HG02981 (cell line): ENCODE measurements around the gene GPX4.

Source experiments
- ATAC-seq: cut with Tn5 transposase; IDR thresholded peaks from one replicate; pipeline ENCODE4 v1.9.1; 2021; ENCODE audit warnings: mild to moderate bottlenecking, moderate library complexity; ENCODE audit not compliant: unreplicated experiment

Gene GPX4

DNA sequence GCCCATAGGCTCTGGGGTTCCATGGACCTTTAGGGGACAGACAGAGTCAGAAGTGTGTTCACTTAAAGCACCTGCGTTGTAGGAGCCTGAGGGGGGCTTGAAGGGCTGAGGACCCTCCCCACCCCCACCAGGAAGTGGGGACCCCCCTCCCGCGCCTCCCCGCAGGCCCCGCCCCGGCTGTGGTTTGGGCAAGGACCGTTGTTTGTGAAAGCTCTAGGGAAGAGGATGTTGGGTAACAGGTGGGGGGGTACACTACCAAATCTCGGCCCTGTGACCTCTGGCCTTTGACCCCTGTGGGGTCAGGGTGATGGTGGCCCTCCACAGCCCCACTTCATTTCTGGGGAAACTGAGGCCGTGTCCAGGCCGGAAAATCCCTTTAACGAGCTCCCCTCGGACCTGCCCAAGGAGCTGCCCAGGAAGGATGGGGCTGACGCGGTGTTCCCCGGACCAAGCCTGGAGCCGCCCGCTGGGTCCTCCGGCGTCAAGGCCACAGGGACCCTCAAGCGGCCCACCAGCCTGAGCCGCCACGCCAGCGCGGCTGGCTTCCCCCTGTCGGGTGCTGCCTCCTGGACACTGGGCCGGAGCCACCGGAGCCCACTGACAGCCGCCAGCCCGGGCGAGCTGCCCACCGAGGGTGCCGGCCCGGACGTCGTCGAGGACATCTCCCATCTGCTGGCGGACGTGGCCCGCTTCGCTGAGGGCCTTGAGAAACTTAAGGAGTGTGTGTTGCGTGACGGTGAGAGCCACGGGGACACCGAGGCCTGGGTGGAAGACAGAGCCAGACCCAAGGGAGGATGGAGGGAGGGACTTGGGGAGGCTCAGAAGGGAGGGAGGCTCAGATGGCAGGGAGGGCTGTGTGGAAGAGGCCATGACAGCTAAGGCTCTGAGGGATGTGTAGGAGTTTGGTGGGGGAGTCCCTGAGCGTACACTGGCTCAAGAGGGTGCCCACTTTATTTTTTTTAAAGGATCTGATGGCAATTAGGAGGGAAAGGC is 35.5 kb upstream of the GPX4 start:
- no peak for ATAC-seq

DNA sequence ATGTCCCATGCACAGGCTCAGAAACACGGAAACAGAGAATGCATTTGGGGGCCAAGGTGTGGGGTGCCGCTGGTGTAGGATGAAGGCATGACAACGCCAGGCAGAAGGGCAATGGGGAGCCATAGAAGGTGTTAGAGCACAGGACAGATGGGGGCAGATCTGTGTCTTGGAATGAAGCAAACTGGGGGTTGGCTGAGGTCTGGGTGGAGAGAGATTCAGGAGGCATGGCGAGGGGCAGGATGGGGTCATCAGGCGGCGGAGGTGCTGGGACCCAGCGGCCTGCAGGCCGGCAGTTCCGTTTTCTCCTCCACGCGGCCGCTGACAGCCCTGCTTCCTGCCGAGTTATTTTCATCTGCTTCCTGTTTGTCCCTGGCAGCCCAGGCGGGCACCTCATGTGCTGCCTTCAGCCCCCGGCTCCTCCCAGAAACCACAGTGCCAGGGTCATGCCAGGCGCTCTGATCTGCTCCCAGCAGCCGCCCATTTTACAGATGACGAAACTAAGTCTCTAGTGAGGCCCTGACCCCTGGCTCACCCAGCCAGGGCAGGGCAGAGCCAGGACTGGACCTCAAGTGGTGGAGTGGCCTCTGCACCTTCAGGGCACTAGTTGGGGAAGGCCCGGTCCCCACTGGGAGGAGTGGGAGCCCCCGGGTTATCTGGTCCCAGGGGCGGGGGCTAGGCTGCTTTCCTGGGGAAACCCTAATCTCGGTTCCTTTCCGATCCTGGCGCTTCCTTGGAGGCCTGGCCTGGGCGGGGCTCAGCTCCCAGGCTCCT is 34.6 kb upstream of the GPX4 start:
- ATAC-seq = no peak

DNA sequence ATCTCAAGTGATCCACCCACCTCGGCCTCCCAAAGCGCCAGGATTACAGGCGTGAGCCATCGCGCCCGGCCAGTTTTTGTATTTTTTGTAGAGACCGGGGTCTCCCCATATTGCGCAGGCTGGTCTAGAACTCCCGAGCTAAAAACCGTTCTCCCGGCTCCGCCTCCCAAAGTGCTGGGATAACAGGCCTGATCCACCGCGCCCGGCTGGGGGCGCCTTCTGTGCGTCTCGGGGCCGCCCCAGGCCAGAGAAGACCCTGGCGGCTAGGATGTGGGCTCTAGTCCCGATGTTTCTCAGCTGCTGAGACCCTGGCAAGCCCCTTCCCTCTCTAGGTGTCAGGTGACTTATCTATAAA is 33.2 kb upstream of the GPX4 start:
- ATAC-seq = no peak

DNA sequence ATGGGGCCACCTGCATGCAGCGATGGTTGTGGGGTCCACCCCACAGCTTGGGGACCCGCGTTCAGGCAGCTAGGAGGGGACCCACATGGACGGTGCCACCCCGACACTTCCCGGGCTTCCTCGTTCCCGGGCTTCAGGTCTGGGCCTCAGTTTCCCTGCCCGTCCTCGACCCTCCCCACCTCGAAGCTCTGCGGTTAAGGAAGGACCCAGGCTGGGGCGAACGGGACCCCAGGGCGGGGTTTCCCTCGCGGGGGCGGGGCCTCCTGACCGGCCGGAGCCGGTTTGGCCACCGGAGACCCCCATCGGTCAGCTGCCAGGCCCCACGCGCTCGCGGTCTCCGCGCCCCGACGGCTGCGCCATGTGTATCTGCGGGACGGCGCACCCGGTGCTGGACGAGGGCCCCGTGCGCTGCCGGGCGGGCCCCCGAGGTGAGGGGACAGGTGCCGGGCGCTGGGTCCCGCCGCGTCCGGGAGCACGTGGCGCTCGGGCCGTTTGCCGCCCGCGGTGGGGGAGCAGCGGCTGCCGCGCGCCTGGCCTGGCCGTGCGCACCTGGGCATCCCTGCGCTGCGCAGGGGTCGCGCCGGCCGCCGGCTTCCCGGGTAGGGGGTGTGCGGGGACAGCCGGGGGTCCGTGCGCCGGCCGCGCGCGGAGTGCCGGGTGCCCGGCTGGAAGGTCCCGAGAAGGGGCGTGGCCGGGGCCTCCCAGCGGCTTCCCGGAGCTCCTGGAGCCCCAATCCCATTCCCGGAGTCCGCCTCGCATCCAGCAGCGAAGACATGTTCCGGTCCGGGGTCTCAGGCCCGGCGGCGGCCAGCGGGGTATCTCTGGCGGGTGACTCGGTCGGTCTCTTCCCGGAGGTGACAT is 32.6 kb upstream of the GPX4 start:
- ATAC-seq = no peak

DNA sequence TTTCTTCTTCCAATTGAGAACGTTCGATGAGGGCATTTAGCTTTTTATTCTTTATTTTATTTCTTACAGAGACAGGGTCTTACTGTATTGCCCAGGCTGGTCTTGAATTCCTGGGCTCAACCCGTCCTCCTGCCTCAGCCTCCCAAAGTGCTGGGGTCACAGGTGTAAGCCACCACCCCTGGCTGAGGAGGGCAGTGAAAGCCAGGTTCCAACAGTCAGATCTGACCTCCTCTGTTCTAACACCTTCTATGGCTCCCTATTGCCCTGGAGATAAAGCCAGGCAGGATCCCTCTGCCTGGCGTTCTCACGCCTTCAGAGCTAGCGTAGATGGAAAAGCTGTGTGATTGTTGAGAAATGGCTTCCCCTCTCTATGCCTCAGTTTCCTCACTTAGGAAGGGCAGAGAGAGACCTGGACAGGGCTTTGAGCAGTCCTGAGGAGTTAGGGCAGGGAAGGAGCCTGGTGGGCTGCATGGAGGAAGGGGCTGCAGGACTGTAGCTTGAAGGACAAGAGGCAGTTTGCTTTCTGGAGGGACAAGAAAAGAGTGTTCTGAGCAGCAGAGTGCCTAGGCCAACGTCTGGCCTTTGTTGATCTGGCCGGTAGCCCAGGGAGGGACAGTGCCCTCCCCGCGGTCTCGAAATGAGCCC is 31.3 kb upstream of the GPX4 start:
- ATAC-seq = no peak

DNA sequence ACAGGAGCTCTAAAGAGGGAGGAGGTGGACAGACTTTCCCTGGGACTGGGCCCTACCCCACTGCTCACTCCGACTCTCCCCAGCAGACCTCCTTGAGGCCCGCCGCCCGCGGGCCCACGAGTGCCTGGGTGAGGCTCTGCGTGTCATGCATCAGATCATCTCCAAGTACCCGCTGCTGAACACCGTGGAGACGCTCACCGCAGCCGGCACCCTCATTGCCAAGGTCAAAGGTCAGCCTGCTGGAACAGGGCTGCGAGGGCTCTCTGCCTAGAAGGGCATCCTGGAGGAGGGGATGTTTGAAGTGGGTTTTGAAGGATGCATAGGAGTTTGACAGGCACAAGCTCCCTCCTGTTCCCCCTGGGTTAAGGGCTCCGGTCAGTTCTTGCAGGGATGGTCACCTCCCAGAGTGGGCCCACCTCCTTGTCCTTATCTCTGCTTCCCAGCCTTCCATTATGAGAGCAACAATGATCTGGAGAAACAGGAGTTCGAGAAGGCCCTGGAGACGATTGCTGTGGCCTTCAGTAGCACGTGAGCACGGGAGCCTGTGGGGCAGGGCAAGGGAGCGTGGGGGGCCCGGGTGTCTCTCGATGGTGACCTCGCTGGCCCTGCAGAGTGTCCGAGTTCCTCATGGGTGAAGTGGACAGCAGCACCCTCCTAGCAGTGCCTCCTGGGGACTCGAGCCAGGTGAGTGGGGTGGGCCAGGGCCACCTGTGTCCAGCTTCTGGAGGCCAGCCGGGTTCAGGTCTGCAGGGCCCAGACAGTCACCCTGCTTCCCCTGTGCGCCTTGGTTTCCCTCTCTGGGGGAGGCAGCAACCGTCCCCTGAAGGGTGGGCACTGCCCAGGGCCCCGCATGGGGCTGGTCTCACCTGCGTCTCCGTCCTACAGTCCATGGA is 30.5 kb upstream of the GPX4 start:
- no peak for ATAC-seq

DNA sequence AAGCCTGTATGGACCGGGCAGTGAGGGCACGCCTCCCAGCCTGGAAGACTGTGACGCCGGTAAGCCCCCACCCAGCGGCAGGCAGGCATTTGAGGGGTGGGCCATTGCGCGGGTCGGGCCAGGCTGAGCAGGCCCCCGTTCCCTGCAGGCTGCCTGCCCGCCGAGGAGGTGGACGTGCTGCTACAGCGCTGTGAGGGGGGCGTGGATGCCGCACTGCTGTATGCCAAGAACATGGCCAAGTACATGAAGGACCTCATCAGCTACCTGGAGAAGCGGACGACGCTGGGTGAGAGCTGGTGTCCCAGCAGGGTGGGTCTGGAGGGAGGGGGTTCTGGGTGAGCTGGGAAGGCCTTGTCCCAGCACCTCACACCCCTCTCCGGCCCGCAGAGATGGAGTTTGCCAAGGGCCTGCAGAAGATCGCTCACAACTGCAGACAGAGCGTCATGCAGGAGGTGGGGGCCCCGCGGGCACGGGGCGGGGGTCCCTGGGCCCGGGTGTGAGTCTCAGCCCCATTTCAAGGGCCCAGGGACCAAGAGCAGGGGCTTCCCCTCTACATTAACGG is 29.8 kb upstream of the GPX4 start:
- no peak for ATAC-seq

DNA sequence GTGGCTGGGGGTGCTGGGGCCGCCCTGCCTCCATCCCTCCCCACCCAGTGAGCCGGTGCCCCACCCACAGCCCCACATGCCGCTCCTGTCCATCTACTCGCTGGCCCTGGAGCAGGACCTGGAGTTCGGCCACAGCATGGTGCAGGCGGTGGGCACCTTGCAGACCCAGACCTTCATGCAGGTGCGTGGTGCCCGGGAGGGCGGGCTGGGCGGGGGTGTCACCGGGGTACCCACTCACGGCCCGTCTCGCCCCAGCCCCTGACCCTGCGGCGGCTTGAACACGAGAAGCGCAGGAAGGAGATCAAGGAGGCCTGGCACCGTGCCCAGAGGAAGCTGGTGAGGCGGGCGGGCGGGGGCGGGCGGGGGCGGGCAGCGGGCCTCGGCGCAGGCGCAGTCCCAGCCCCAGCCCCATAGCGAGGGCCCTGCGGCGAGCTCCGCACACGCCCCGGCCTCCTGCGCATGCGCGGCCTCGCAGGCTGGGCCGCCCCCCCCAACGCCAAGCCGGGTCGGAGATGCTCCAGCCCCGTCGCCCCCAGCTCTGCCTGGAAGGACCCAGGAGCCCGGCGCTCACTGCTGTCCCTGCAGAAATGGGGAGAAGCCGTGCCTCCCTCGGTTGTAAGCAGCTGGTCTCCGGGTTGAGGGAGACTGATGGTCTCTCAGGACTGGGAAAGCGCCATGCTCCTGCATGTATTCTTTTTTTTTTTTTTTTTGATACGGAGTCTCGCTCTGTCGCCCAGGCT is 29.1 kb upstream of the GPX4 start:
- peak; percentile 37 for ATAC-seq

DNA sequence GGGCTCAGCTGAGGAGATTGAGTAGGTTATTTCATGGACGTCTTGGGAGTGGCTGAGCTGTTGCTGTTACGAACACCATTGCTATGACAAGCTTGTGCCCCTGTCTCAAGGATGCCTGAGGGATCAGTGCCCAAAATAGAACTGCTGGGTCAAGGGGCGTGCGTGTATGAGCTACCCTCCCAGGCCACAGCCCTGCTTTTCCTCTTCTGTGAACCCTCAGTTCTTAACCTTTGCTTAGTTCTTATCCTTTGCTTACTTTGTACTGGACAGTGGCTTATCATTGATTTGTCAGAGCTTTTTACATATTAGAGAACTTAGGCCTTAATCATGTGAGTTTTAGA is 27.8 kb upstream of the GPX4 start:
- ATAC-seq = no peak

DNA sequence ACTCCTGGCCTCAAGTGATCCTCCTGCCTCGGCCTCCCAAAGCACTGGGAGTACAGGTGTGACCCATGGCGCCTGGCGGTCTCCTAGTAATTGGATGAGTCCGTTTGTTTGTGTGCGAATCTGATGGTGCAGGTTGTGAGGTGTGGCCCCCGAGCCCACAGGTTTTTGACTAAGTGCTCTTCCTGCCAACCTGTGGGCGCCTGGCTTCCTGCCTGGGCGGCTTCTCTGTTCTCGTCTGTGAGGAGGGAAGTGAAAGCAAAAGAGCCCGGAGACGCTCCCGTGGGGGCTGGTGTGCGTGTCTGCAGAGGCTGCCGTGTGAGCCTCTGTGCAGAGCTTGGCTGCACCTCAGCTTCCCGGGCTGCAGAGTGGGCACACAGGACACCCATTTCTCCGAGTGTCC is 26.8 kb upstream of the GPX4 start:
- peak; percentile 67 for ATAC-seq

DNA sequence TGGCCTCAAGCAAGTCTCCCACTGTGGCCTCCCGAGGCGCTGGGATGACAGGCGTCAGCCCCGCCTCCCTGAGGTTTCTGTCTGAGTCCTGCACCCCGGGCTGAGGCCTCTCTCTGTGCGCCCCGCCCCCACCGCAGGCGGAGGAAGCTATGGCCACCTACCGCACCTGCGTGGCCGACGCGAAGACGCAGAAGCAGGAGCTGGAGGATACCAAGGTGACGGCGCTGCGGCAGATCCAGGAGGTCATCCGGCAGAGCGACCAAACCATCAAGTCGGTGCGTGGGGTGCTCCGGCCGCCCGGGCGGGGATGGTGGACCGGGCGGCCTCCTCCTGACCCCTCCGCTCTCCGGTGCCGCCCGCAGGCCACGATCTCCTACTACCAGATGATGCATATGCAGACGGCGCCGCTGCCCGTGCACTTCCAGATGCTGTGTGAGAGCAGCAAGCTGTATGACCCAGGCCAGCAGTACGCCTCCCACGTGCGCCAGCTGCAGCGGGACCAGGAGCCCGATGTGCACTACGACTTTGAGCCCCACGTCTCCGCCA is 24.2 kb upstream of the GPX4 start:
- ATAC-seq = no peak

DNA sequence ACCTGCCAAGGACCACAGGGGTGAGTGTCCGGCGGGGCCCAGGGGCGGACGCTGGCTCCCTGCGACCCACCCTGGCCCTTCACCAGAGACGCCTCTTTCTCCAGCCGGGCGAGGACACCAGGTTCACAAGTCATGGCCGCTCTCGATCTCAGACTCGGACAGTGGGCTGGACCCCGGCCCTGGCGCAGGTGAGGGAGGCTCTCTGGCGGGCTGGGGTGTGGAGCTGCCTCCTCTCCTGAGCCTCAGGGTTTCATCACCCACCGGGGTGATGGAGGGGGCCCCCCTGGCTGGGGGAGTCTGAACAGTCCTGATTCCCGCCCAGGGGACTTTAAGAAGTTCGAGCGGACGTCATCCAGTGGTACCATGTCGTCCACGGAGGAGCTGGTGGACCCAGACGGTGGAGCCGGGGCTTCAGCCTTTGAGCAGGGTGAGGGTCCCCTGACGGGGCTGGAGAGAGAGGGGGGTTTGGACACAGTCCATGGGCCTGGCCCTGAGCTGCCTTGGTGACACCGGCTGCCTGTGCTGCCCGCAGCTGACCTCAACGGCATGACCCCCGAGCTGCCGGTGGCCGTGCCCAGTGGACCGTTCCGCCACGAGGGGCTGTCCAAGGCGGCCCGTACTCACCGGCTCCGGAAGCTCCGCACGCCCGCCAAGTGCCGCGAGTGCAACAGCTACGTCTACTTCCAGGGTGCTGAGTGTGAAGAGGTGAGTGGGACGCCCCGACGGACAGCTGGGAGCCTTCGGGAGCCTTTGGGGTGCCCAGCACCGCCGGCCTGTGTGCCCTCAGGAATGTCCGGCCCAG is 23.2 kb upstream of the GPX4 start:
- ATAC-seq = no peak

DNA sequence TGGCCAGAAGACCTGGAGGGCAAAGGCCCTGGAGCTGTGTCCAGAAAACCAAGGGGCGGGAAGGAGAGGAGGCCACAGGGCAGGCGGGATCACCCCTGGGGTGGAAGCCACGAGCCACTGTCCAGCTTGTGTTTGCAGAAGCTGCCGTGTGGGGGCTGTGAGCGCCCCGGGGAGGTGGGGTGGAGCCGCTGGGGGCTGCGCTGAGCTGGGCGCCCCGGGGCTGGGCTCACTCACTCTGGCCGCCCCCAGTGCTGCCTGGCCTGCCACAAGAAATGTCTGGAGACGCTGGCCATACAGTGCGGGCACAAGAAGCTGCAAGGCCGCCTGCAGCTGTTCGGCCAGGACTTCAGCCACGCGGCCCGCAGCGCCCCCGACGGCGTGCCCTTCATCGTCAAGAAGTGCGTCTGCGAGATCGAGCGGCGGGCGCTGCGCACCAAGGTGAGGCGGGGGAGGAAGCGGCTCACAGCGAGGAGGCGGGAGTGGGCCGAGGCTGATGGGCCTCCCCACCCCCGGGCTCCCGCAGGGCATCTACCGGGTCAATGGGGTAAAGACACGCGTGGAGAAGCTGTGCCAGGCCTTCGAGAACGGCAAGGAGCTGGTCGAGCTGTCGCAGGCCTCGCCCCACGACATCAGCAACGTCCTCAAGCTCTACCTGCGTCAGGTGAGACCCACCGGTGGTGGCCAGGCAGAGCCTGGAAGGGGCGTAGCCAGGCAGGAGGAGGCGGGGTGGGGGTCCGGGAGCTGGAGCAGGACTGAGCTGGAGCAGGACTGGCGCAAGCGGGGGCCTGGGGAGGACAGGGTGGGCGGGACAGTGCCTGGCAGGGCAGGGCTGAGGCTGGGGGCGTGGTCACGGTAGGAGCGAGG is 22.3 kb upstream of the GPX4 start:
- no peak for ATAC-seq

DNA sequence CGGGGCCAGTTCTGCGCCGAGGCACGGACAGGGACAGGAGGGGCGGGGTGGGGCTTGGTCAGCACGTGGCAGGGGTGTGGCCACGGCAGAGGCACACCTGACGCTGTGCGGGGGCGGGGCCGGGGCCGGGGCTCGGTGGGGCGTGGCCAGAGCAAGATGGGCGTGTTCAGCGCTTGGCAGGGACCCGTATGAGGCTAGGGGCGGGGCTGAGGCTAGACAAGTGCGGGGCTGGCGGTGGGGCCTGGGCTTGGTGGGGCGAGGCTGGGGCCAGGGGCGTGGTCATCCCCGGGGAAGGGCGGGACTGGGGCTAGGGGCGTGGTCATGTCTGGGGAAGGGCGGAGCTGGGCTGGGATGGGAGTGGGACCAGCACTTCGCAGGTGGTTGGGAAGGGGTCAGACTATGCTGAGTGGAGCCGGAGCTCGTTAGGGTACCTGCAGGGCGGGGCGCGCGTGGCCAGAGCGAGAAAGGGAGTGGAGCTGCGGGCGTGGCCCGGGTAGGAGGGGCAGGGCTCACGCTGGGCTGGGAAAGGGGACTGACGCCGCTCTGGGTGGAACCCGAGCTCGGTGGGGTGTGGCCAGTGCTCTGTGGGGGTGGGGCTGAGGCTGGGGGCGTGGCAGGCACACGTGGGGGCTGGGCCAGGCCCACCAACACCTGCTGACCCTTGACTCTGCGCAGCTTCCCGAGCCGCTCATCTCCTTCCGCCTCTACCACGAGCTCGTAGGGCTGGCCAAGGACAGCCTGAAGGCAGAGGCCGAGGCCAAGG is 21.4 kb upstream of the GPX4 start:
- ATAC-seq = no peak

DNA sequence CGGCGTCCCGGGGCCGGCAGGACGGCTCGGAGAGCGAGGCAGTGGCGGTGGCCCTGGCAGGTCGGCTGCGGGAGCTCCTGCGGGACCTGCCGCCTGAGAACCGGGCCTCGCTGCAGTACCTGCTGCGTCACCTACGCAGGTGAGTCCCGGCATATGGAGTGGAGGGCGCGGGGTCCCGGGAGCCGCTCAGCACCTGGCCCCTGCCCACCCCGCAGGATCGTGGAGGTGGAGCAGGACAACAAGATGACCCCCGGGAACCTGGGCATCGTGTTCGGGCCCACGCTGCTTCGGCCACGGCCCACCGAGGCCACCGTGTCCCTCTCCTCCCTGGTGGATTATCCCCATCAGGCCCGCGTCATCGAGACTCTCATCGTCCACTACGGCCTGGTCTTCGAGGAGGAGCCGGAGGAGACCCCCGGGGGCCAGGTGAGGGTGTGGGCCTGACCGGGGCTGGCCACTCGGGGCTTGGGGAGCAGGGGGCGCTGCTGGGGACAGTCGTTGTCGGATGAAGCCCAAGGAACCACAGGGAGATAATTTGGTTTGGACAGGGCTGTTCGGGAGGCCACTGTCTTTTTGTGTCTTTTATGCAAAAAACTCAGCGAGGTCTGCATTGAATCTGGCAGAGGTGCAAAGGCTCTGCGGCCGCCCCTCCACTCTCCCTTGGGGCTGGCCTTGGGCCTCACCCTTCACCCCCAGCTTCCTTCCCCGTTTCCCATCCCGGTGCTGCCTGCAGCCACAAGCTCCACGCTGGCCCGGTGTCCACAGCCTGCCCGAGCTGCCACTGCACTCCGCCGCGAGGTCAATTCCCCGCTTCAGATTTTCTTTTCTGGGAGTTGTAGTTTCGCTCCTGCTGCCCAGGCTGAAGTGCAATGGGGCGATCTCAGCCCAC is 20.6 kb upstream of the GPX4 start:
- ATAC-seq = no peak
